ENCODE measurements around the gene GPR84.
"Not testable (repeated sequence)": the region's sequence is repeated elsewhere in the genome, so short reads cannot be mapped to it uniquely, and the experiment has no call there.

Gene GPR84

DNA sequence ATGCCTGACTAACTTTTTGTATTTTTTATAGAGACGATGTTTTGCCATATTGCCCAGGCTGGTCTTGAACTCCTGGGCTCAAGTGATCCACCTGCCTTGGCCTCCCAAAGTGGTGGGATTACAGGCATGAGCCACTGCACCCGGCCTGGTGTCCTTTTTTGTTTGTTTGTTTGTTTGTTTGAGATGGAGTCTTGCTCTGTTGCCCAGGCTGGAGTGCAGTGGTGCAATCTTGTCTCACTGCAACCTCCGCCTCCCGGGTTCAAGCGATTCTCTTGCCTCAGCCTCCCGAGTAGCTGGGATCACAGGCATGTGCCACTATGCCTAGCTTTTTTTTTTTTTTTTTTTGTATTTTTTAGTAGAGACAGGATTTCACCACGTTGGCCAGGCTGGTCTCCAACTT is 10.0 kb downstream of the GPR84 start:
- FAIRE-seq = not testable (repeated sequence)

DNA sequence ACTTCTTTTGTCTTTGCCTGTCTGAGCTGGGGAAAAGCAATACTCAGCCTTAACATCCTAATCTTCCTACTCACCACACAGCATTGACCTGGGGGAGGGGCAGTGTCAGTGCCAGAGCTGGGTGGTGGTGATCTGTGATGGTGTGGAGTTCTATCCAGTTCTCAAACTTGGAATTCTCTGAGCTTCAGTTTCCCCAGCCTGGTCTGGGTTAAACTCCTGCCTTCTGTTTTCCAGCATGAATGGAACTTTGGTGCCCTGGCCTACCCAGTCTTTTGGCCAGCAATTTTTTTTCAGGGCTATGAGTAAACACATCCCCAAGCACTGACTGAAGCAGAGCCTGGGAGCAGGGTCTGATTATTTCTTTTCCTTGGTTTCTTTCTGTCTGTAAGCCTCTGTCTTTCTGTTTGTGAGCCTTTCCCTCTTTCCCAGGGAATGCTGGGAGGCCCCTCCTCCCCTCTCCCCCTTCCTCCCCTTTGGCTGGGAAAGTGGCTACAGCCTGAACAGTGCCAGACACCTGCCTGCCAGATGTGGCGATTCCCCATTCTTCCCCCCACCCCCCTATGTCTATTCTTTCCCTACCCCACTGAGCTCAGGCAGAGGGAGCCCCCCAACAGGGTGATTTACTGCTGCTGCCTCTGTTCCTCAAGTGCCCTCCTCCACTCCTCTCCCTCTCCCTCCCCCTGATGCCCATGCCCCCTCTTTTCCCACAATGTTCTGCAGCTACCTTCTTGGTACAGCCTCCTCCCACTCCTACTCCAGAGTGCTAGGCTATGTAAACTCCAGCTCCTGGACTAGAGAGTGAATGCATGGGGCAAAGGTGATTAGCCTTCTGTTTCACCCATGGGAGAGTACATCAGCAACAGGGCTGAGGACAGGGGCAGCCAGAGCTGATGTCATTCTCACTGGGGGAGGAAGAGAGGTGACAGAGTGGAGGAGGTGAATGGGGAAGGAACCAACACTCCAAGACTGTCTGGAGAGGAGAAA is 11.1 kb downstream of the GPR84 start:
- no peak for FAIRE-seq

DNA sequence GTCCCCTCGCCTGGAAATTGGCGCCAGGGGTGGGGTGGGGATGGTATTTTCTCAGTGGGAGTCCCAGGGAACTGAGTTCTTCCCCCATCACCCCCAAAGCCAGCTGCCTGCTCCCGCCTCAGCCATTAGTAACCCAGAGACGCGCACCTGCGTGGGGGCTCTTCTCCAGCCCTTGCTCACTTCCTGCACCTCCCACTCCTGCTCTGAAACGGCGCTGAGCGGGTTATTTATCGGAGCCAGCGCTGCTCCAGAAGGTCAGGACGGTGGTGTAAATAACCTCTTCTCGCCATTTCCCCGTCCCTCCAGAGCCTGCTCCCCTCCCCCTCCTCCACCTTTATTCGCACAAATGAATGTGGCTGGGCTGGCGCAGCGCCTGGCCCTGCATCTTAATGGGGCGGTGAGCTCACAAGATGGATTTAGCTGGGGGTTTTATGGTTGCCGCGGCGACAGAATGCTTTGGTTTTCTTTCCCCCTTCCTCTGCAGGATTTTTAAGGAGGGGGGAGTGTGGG is 12.2 kb downstream of the GPR84 start:
- no peak for FAIRE-seq

DNA sequence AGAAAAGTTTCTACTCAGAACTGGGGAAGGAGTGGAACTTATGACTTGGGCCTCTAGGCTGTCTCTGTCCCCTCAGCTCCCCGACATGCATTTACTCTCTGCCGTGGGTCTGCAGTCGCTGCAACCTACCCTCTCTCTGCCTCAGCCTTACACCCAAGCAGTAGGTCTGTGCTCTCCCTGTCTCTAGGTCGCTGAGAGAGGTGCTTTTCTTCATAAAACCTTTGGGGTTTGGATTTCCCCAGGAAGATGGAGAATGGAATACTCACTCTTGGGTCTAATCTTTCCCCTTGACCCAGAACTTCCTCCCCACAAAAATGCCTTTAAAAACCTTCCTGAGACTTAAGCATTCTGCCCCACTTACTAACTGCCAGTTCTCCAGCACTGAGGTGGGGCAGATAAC is 12.9 kb downstream of the GPR84 start:
- FAIRE-seq = no peak

DNA sequence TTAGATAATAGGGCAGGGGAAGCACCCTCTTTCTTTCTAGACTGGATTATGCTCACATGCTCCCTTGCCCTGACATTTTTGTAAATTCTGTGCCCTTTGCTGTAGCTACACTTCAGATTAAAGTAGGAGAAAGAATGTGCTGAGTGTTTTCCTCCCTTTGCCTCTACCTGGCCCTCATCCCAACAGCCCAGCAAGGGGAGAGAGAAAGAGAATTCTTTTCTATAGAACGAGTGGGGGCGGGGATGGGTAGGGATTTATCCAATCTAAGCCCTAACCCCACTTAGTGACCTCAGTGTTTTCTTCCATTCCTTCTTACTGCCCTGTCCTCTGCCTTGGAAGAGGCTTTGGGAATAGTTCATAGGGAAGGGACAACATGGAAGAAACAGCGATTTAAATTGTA is 13.5 kb downstream of the GPR84 start:
- FAIRE-seq = no peak

DNA sequence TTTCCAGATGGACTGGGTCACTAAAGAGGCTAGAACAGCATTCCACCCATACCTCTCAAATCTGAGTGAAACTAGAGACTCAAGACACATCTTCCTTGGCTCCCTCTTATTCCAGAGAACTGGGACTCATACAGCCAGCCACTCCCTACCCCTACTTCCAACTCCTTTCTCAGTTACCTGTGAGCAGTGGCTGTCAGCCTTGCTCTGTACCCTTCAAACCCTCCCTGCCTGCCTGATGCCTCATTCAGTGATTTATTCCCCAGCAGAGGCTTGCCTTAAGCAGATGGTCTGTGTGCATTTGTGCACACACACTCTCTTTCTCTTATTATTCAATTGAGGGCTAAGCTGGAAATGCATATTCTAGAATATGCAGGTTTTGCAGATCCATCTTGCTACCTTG is 14.6 kb downstream of the GPR84 start:
- FAIRE-seq = no peak

DNA sequence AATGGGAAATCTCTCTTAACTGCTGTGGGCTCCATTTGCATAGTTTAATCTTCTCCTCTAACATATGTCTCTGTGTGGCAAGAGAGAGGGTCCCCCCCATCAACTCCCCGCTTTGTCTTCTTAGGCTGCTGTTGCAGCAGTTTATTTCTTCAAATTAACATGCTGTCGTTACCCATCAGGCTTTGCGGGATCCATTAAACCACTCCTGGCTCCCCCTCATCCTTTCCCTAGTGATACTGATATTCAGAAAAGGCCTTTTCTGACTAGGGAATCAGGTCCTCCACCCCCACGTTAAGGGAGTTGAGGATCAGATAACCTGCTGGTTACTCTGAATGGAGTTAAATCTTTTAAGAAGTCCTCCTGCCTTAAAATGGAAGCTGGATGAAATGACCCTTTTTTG is 15.2 kb downstream of the GPR84 start:
- FAIRE-seq = no peak

DNA sequence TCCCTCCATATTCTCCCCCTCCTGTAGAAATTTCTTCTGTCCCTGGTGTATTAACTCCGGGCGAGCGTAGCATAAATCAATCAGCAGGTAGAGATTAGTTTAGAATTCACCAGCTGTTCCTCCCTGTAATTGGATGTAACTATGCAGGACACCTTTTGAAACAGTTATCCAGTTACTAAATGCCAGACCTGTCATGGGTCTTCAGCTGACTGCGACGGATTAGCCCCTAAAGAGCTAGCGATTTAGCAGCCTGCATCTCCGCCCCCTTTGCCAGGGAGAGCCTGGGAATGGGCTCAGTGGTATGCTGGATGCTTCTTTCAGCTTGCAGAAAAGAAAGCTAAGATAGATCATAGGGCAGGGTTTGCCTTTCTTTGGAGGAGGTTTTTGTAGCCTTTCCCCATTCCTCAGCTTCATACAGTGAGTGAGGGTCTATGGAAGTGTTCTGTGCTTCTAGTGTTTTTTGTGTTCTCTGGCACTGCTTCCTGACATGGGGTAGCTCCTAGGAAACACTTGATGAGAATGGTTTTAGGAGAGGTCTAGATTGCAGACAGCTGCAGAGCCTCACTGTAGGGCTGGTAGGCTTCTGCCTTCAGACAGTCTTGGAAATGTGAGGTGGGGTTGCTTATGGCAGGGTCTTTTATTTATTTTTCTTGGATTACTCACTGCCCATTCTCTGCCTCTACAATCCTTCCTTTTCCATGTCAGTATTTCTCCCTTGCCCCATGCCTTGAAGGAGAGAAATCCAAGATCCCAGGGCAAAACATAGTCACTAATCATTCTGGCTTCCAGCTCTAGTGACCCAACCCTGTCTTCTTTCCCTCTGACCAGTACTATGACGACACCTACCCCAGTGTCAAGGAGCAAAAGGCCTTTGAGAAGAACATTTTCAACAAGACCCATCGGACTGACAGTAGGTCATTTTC is 22.6 kb downstream of the GPR84 start:
- FAIRE-seq = no peak

DNA sequence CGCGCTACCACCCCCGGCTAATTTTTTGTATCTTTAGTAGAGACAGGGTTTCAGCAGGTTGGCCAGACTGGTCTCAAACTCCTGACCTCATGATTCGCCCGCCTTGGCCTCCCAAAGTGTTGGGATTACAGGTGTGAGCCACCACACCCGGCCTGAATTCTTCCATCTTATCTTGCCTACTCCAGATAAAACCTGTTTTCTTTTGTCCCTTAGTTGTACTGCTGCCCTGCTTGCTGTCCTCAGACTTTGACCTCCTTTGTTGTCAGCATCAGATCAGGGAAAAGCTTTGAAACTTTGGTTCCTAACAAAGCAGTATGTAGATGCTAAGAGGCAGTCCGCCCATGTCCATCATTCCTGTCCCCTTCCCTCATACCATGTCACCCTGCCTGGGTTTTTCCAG is 23.4 kb downstream of the GPR84 start:
- FAIRE-seq = no peak

DNA sequence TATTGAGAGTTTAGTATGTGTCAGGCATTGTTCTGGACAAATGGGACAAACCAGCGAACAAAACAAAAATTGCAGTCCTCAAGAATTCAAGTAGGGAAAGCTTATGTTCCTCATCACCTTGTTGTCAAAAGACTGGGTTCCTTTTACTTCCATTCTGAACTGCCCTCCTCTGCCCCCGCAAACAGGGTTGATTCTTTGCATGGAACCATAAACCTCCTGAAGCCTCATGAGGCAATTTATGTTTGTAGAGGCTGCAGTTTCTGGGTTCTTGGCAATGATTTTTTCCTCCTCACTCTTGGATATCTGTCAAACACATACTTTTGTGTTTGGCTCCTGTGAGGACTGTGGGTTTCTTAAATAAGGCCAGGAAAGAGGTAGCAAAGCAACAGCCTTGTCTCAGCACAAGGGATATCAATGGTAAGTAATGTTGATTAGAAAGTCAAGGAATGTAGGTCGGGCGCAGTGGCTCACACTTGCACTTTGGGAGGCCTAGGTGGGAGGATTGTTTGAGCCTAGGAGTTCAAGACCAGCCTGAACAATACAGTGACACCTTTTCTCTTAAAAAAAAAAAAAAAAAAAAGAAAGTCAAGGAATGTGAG is 25.5 kb downstream of the GPR84 start:
- no peak for FAIRE-seq

DNA sequence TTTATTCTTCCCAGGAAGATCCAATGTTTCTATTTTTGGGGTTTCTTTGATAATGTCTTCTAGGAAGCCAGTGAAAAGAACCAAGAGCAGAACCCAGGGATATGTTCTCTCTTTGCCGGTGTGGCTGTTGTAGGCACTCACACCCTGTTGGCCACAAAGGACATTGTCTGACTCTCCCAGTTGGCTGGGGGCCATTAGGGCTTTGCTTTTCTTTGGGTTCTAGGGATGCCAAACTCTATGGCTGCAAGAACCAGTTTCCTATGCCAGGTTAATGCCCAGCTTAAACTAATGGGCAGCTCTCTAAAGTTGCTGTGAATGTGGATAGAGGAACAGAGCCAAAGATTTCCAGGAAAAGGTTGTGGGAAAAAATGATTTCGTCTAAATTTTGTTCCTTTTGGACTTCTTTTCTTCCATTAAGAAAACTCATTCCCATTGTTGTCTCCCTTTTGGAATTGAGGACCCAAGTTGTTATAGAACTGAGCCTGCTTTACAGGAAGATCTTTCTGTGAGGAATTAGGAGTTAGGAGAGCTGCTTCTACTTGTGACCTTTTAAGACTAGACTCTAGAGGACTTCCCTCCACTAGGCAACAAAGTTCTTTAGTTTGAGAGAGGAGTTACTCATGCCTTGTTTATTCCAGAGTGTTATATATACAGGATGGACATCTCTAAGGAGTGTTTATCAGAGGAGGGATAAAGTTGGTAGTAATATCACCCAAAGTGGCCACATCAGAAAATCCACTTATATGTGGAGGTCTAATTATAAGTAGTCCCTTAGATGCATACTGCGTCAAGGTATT is 26.2 kb downstream of the GPR84 start:
- FAIRE-seq = no peak

DNA sequence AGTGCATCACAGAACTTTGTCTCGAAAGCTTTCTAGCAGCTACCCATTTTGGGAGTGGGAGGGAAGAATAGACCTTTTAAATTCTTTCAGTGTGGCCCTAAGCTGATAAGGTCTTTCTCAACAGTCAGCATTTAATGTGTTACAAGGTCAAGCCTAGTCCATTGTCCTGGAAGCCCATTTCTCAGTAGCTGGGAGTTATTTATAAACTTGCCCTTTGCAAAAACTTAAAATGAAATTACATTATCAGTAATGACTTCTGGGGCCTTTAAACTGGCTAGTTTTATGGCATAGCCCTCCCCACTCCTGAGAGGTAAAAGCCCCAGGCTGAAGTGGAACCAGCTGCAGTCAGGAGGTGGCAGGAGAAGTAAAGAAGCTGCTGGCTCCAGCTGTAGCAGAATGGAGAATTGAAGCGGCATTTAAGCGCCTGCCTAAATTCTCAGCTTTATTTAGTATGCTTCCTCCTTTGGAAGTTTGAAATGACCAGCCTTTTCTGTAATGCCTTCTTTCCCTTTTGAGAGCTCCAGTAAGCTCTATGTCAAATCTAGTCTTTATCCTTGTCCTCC is 26.9 kb downstream of the GPR84 start:
- FAIRE-seq = no peak

DNA sequence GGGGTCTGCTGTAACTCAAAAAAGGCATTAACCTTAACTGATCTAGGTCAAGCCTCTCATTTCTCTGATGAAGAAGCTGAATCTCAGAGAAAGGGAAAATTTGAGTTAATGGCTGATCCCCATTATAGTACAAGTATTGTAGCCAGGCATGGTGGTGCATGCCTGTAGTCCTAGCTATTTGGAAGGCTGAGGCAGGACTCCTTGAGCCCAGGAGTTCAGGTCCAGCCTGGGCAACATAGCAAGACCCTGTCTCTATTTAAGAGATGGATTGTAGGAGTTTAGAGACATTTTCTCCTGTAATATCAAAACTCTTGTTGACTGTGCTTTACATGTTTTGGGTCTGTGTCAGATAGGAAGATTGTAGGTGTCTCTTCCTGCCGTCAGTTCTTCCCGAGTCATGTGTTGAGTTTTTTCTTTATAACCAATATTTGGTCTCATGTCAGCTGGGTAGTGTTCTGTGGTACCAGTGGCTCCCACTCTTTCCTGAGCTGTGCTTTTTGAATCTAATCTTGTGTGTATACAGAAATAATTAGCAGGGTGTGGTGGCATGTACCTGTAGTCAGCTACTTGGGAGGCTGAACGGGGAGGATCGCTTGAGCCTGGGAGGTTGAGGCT is 30.8 kb downstream of the GPR84 start:
- FAIRE-seq = no peak

DNA sequence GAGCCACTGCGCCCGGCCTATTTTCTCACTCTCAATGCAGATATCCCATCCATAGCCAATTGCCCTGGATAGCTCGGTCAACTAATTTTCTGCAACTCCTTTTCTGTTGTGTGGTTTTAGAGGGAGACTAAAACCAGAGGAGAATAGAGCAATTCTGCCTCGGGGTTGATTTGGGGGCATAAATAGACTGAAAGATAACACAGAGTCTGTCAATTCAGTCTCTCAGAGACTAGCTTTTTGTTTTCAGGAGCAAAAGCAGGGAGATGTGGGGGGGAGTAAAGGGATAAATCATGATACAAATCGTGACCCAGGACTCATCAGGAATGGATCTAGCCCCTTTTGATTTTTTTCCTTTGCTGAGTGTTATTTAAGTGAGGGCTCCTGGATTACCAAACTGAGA is 32.8 kb downstream of the GPR84 start:
- FAIRE-seq = no peak

DNA sequence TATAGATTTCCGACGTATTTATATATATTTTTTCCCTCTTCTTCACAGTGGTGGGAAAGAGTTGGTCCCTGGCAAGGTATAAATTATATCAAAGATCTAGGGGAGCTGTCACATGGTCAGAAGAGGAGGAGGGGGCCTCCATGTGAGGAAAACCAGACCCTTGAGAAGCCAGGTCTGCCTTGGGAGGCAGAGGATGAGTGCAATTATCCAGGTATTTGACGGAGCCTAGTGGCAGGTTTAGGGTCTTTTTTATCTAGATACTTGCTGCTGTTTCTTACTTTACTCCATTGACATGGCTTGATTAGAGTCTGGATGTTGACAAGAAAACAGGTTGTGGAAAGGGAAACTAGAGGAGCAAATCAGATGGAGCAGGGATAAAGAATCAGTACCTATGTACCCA is 33.8 kb downstream of the GPR84 start:
- FAIRE-seq = no peak

DNA sequence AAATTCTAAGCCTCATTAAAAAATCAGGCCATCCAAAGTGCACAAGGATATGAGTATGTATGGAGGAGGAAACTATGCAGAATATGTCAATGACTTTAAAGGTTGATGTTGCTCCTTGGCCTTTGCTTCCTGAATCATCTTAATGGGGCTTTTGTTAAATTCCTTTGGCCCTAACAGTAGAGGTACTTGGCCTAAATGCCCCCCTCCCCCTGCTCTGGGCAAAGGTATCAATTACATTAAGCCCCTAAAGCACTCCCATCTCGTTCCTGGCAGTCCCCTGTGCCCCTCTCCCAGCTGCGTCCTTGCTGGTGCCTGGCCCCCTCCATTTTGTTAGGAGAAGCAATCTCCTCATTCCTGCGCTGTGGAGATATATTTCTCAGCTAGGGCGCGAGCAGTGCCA is 34.5 kb downstream of the GPR84 start:
- peak; percentile 98 for FAIRE-seq

DNA sequence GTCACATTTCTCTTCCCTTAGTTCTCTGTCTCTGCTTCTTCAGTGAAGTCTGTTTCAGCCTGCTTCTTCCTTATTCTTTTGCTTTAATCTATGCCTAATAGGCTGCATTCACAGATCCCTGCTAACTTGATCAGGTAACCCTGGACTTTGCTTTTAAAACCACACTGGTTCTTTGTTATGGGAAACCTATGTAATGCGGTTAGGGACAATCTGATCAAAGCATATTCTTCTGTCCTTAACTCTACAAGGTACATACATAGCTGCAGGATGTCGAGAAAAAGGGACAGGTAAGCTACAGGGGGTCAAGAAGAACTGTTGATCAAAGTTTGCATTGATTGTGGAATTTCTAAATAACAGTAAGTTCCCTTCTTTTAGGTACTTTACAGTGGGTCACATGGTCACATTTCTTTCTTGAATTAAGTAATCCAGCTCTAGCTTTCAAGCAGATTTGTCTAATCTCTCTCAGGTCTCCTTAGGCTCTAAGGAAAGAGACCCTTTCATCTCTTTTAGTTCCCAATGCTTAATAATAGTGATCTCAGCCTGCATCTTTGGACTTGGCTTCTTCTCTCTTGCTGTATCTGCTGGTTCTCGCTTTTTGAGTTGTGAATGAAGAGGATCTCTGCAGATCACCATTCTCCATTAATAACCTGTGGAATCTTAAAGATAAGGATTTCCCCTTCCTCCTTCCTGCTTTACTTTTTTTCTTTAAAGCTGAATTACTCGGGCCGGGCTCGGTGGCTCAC is 35.5 kb downstream of the GPR84 start:
- FAIRE-seq = peak; percentile 66

DNA sequence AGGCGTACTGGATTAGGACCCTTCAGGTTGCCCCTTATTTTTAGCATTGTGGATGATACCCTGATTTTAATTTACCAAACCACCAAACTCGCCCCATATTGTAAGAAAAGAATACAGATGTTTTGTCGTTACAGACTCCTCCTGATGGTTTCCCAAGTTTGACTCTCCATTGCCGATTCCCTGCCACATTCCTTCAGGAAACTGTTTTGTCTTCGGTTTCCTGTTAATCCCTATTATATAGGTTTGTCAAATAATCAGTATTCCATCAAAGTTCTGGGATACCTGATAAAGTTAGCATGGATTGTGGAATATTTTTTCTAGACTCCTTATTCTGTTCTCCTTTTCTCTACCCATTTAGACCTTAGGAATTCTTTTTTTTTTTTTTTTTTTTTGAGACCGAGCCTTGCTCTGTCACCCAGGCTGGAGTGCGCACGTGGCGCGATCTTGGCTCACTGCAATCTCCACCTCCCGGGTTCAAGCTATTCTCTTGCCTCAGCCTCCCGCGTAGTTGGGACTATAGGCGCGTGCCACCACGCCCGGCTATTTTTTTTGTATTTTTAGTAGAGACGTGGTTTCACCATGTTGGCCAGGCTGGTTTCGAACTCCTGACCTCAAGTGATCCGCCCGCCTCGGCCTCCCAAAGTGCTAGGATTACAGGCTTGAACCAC is 38.7 kb downstream of the GPR84 start:
- FAIRE-seq = peak; percentile 44

DNA sequence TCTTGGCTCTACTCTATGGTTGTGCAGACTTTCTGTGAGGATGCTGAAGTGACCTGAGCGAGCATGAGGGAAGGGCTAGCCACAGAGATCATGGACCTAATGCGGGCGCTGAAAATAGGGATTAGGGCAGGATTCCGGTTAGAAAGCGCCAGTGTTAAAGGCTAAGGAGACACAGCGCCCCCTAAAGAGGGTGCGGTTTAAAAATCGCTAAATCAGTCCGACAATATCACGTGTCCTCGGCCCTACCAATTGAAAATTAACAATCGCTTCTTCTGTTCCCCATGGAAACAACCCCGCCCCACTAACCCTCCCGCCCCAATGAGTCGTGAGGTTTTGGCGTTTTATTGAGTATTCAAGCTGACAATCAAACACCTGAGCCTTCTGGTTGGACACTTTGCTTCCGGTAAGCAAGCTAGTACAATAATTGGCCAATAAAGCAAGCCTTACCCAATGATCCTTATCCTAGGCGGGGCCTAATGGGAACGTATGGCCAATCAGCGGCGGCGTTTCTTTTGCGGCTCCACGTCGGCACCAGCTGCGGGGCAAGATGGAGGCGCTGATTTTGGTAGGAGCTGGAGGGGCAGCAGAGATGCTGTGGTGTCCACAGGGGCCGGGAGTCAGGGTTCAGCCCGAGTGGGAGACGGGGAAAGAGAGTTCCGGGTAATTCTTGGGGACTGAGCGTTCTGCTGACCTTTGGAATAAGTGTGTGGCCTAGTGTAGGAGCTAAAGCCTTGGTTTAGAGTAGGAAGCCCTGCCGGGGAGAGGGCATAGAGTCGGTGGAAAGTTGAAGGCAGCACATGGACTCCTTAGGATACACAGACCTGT is 39.5 kb downstream of the GPR84 start, which contains the start of gene COPZ1:
COPZ1 (plus strand) TSS at position 515 of the 825 bp plus-strand sequence; CDS start at position 548, 33 bp downstream.
- peak; percentile 97 for FAIRE-seq

Measured in G401.6 (cell line).